ENCODE data around the gene HAUS7.

- TF ChIP-seq CTCF (IDR thresholded peaks at IDR 0.05; ENCODE audit: low read depth, low read length, poor library complexity, severe bottlenecking) (no peak), EZH2phosphoT487 (IDR thresholded peaks at IDR 0.05; ENCODE audit: borderline replicate concordance, low read length) (no peak)
These were observed 1.4 kb upstream of the HAUS7 start for GRCh38 chrX:153471663-153472280.
